A549 (cell line): ENCODE results near the gene TMEM41B. TPM values are rescaled to one million over a fixed set of nuclear protein-coding genes. Genes with fewer than 3 reads are reported as not detected.

Source experiments
- ATAC-seq, 2 experiments: fragments of 200-7000 bp in 1 of 2; fragments of >200 bp in 1 of 2; cut with Nextera tagmentation in 1 of 2; cut with Tn5 transposase in 1 of 2; 3 replicates each; pipeline versions ENCODE4 v1.8.0 to v1.9.1; 2018 to 2020; ENCODE audit warnings: mild to moderate bottlenecking in 1 of 2, moderate library complexity in 1 of 2
- CTCF ChIA-PET: fragments of 300-600 bp; sonication (Branson Sonifier 250); formaldehyde crosslinking; extraction: SDS; loops from one replicate; lab custom pipeline; 2021; ENCODE audit warnings: antibody characterized with exemption, inconsistent platforms; lab: Yijun Ruan, JAX
- POLR2A ChIA-PET: fragments of 350-600 bp; formaldehyde crosslinking; extraction: SDS; loops from one replicate; lab custom pipeline; 2021; ENCODE audit warnings: antibody characterized with exemption, inconsistent platforms; lab: Yijun Ruan, JAX
- DNase-seq, 2 experiments: peaks; one replicate each; pipeline versions ENCODE4 v3.0.0 to v3.0.0-alpha.2; 2011 to 2016; ENCODE audit warnings: low read depth in 1 of 2, low spot score in 1 of 2
- FAIRE-seq: peaks from 2 replicates; lab custom pipeline; 2011; peaks lifted over from hg19 to GRCh38; lab: Jason Lieb, UNC
- H3K27ac ChIP-seq, 2 experiments: fragments of >200 bp; sonication (Bioruptor Twin); formaldehyde crosslinking; 3 replicates each; pipeline ENCODE4 v1.5.1; 2016 to 2017
- H3K4me1 ChIP-seq: fragments of >200 bp; sonication (Bioruptor Twin); formaldehyde crosslinking; 3 replicates; pipeline ENCODE4 v1.6.1; 2016
- H3K4me2 ChIP-seq: fragments of >200 bp; sonication (Bioruptor Twin); formaldehyde crosslinking; 3 replicates; pipeline ENCODE4 v1.6.1; 2016
- H3K4me3 ChIP-seq: fragments of >200 bp; sonication (Bioruptor Twin); formaldehyde crosslinking; 3 replicates; pipeline ENCODE4 v1.5.1; 2016
- H3K9me3 ChIP-seq: fragments of >200 bp; sonication (Bioruptor Twin); formaldehyde crosslinking; 3 replicates; pipeline ENCODE4 v1.6.1; 2016
- EP300 ChIP-seq, 2 experiments: fragments of >200 bp; sonication (Bioruptor Twin); formaldehyde crosslinking; IDR thresholded peaks; 2 replicates in 1 of 2; 3 replicates in 1 of 2; pipeline ENCODE4 v1.6.1; 2016 to 2017
- FOXS1 ChIP-seq: fragments of 250-450 bp; sonication (Bioruptor Pico); IDR thresholded peaks from 2 replicates; pipeline ENCODE4 v1.5.0; 2020; ENCODE audit warnings: mild to moderate bottlenecking, moderate library complexity
- GATA3 ChIP-seq: IDR thresholded peaks from 2 replicates; pipeline ENCODE4 v1.6.1; 2012; ENCODE audit warnings: borderline replicate concordance
- HOXA7 ChIP-seq: fragments of 250-450 bp; sonication (Bioruptor Pico); IDR thresholded peaks from 2 replicates; pipeline ENCODE4 v1.5.0; 2020; ENCODE audit warnings: mild to moderate bottlenecking, moderate library complexity
- JUN ChIP-seq, 2 experiments: fragments of >200 bp; sonication (Bioruptor Twin); formaldehyde crosslinking; IDR thresholded peaks; 2 replicates in 1 of 2; 3 replicates in 1 of 2; pipeline ENCODE4 v1.6.1; 2016 to 2017
- JUNB ChIP-seq: fragments of >200 bp; sonication (Bioruptor Twin); formaldehyde crosslinking; IDR thresholded peaks from 2 replicates; pipeline ENCODE4 v1.6.1; 2016
- MAFK ChIP-seq: fragments of 450-650 bp; IDR thresholded peaks from 2 replicates; pipeline ENCODE4 v1.6.1; 2014; ENCODE audit not compliant: partially characterized antibody
- MAX ChIP-seq: IDR thresholded peaks from 2 replicates; pipeline ENCODE4 v1.6.1; 2012
- MAZ ChIP-seq: fragments of 150-350 bp; IDR thresholded peaks from 2 replicates; pipeline ENCODE4 v1.6.1; 2014; ENCODE audit warnings: antibody characterized with exemption, low read depth, low read length, borderline replicate concordance
- MYC ChIP-seq: IDR thresholded peaks from 2 replicates; pipeline ENCODE4 v1.6.1; 2012; ENCODE audit warnings: mild to moderate bottlenecking, inconsistent platforms, low read length, improper control_type of control experiment, borderline replicate concordance
- NFE2L2 ChIP-seq: fragments of 150-350 bp; conservative IDR thresholded peaks from 2 replicates; pipeline ENCODE4 v1.6.1; 2014; ENCODE audit warnings: low read length
- PHF8 ChIP-seq: fragments of 200-600 bp; sonication (generic); IDR thresholded peaks from 2 replicates; pipeline ENCODE4 v1.6.1; 2016; ENCODE audit warnings: low read depth, mild to moderate bottlenecking, antibody characterized with exemption, moderate library complexity, borderline replicate concordance
- POLR2A ChIP-seq: IDR thresholded peaks from 2 replicates; pipeline ENCODE4 v1.6.1; 2012; ENCODE audit warnings: mild to moderate bottlenecking, low read length
- RAD21 ChIP-seq, 2 experiments: fragments of >200 bp in 1 of 2; sonication (Bioruptor Twin) in 1 of 2; formaldehyde crosslinking in 1 of 2; IDR thresholded peaks in 1 of 2; conservative IDR thresholded peaks in 1 of 2; 2 replicates in 1 of 2; 3 replicates in 1 of 2; pipeline ENCODE4 v1.6.1; 2012 to 2018; ENCODE audit warnings: inconsistent platforms in 1 of 2
- RARB ChIP-seq: fragments of 250-450 bp; sonication (Bioruptor Pico); IDR thresholded peaks from 2 replicates; pipeline ENCODE4 v1.8.0; 2021; ENCODE audit warnings: mild to moderate bottlenecking, moderate library complexity
- RFX5 ChIP-seq: fragments of 450-650 bp; IDR thresholded peaks from 2 replicates; pipeline ENCODE4 v1.7.1; 2014; ENCODE audit warnings: antibody characterized with exemption, mild to moderate bottlenecking, moderate library complexity
- SMC3 ChIP-seq: fragments of >200 bp; sonication (Bioruptor Twin); formaldehyde crosslinking; IDR thresholded peaks from 3 replicates; pipeline ENCODE4 v1.6.1; 2018; ENCODE audit warnings: inconsistent platforms
- TFCP2L1 ChIP-seq: fragments of 250-450 bp; sonication (Bioruptor Pico); IDR thresholded peaks from 2 replicates; pipeline ENCODE4 v1.5.0; 2021; ENCODE audit warnings: mild to moderate bottlenecking
- ZNF302 ChIP-seq: fragments of 250-450 bp; sonication (Bioruptor Pico); IDR thresholded peaks from 2 replicates; pipeline ENCODE4 v1.9.0; 2021; ENCODE audit warnings: inconsistent platforms, mild to moderate bottlenecking, moderate library complexity
- WGBS: methylation state at CpG from one replicate; pipeline ENCODE4 v1.1.6; 2017; ENCODE audit errors: missing lambda C conversion rate; 5-methylcytosine and 5-hydroxymethylcytosine counted together
- polyA plus RNA-seq, 4 experiments: library from polyadenylated mRNA; depleted of rRNA in 3 of 4; stranded (reverse); fragments of >200 nt; fragmentation: RNase III in 1 of 4; extraction: RNeasy Plus Mini Kit Qiagen cat#74134 plus additional on column Dnase treatment in 1 of 4; gene quantifications; 2 replicates in 3 of 4; 3 replicates in 1 of 4; pipeline ENCODE4 v1.2.3, GENCODE V29; 2011 to 2017
- TF ChIP-seq, protein P1 (sequence below): IDR thresholded peaks from 2 replicates; pipeline ENCODE4 v1.6.1; 2012
- TF ChIP-seq, protein P2 (sequence below): fragments of >200 bp; sonication (Bioruptor Twin); formaldehyde crosslinking; IDR thresholded peaks from 3 replicates; pipeline ENCODE4 v1.6.1; 2016

The TMEM41B gene
- polyA plus RNA-seq, 2 of the 4 experiments (the other 2 are of a cell fraction) = 51.6 to 71.4 TPM

DNA sequence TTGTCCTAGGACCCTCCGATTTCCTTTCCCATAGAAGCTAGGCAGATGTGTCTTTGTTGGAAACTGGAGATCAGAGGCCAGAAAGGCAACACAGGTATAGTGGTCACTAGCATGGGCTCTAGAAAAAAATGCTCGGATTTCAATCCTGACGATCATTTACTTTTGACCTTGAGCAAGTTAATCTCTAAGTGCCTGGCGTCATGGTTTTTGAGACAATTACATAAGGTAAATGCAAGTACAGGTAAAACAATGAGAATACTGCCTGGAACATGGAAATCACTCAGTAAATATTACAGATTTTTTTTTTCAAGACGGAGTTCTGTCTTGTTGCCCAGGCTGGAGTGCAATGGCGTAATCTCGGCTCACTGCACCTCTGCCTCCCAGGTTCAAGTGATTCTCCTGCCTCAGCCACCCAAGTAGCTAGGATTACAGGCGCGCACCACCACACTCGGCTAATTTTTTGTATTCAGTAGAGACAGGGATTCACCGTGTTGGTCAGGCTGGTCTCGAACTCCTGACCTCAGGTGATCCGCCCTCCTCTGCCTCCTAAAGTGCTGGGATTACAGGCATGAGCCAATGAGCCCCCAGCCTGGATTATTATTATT, 48.2 kb downstream of the TMEM41B start:
- no peak for ATAC-seq

GRCh38 chr11:9265211-9266131, 48.9 kb downstream of the TMEM41B start, which contains the start of gene DENND5A:
DENND5A (minus strand) TSS chr11:9265350; CDS start chr11:9265069, 281 bp downstream.
- POLR2A ChIA-PET = interaction anchor here (0.6 to 1.6 kb wide), 4 partner anchors 10 to 195 kb away, joined by 3 to 10 read pairs (median 6); partner anchors contain the start of genes IPO7 and ZNF143
- DNase-seq (peak; percentile 86 to 98), FAIRE-seq (no peak), ATAC-seq (peak; percentile 88 to 91)
- CTCF ChIA-PET = interaction anchor here (0.6 to 1.8 kb wide), 3 partner anchors 10 to 78 kb away, joined by 3 to 9 read pairs (median 3); no protein-coding TSS in a partner anchor
- 25% methylated on average over 29 of the region's 63 CpGs for WGBS
- TF ChIP-seq MAX = peak; percentile 73
- TF ChIP-seq EP300 (IDR thresholded peaks at IDR 0.05) = no peak
- TF ChIP-seq, protein P1, sequence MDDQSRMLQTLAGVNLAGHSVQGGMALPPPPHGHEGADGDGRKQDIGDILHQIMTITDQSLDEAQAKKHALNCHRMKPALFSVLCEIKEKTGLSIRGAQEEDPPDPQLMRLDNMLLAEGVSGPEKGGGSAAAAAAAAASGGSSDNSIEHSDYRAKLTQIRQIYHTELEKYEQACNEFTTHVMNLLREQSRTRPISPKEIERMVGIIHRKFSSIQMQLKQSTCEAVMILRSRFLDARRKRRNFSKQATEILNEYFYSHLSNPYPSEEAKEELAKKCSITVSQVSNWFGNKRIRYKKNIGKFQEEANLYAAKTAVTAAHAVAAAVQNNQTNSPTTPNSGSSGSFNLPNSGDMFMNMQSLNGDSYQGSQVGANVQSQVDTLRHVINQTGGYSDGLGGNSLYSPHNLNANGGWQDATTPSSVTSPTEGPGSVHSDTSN = no peak
- peak; percentile 67; the same call in 1 of the 2 replicates for TF ChIP-seq PHF8
- no peak for TF ChIP-seq ZNF302 (CRISPR knock-in tag)
- TF ChIP-seq, protein P2, sequence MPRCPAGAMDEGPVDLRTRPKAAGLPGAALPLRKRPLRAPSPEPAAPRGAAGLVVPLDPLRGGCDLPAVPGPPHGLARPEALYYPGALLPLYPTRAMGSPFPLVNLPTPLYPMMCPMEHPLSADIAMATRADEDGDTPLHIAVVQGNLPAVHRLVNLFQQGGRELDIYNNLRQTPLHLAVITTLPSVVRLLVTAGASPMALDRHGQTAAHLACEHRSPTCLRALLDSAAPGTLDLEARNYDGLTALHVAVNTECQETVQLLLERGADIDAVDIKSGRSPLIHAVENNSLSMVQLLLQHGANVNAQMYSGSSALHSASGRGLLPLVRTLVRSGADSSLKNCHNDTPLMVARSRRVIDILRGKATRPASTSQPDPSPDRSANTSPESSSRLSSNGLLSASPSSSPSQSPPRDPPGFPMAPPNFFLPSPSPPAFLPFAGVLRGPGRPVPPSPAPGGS = peak; percentile 75; the same call in 2 of the 3 replicates
- no peak for TF ChIP-seq FOXS1 (CRISPR knock-in tag)
- peak; percentile 17; the same call in 1 of the 2 replicates for TF ChIP-seq GATA3
- no peak for TF ChIP-seq MAZ
- TF ChIP-seq NFE2L2 = no peak
- peak; percentile 76 for TF ChIP-seq POLR2A
- no peak for TF ChIP-seq HOXA7 (CRISPR knock-in tag)
- TF ChIP-seq JUN (IDR thresholded peaks at IDR 0.05) = peak in 1 of 2 experiments; percentile 74; a peak in 2 of 5 replicates
- no peak for TF ChIP-seq RARB (CRISPR knock-in tag)
- TF ChIP-seq RAD21 (conservative IDR thresholded peaks at IDR 0.05 in 1 of 2, IDR thresholded peaks at IDR 0.05 in 1 of 2) = no peak
- no peak for TF ChIP-seq JUNB
- no peak for TF ChIP-seq MAFK
- Histone ChIP-seq H3K4me2 (peak within 1 kb of the TSS; percentile 87), H3K4me3 (peak within 1 kb of the TSS; percentile 76), H3K27ac (peak within 1 kb of the TSS; percentile 91 to 96), H3K4me1 (peaks cover 29% of the 10 kb centered on the region), H3K9me3 (no peaks in the 10 kb centered on the region)

More for the DNA sequence above, 48.2 kb downstream of the TMEM41B start:
- no peak for TF ChIP-seq MAFK
- TF ChIP-seq SMC3 = no peak
- TF ChIP-seq ZNF302 (CRISPR knock-in tag) = no peak
- TF ChIP-seq MYC = no peak
- no peak for TF ChIP-seq RFX5
- no peak for TF ChIP-seq TFCP2L1
- Histone ChIP-seq H3K9me3 (no peaks in the 10 kb centered on the region), H3K27ac (peak overlapping the region; percentile 91 to 96; a peak in 3 of 6 replicates), H3K4me2 (peak overlapping the region; percentile 87), H3K4me3 (no peak overlapping the region; the same call in 2 of the 3 replicates), H3K4me1 (peaks cover 22% of the 10 kb centered on the region)
- DNase-seq (no peak), FAIRE-seq (no peak)
- CTCF ChIA-PET = interaction anchor here (0.6 to 1.3 kb wide), 2 partner anchors 10 to 16 kb away, joined by 3 to 9 read pairs; no protein-coding TSS in a partner anchor
- POLR2A ChIA-PET = no interaction called here
- 89% methylated on average over 13 of the region's 13 CpGs for WGBS
